HFFc6 (cell line): ENCODE data around the gene ARHGEF6. TPM values are rescaled to one million over a fixed set of nuclear protein-coding genes. Genes with fewer than 3 reads are reported as not detected.

Experiments
- DNase-seq: peaks from one replicate; pipeline ENCODE4 v3.0.0-alpha.2; 2018
- H3K27ac Mint-ChIP-seq: 2 replicates; pipeline ENCODE4 v1.8.0; 2020; ENCODE audit warnings: mild to moderate bottlenecking, mixed read lengths
- H3K27me3 Mint-ChIP-seq: 2 replicates; pipeline ENCODE4 v1.8.0; 2021; ENCODE audit warnings: mild to moderate bottlenecking, moderate library complexity, mixed read lengths; ENCODE audit not compliant: insufficient read depth
- H3K36me3 Mint-ChIP-seq: 2 replicates; pipeline ENCODE4 v1.8.0; 2021; ENCODE audit warnings: low read depth, mixed read lengths
- H3K4me1 Mint-ChIP-seq: 2 replicates; pipeline ENCODE4 v1.8.0; 2020; ENCODE audit warnings: low read depth, mixed read lengths
- H3K4me3 Mint-ChIP-seq: 2 replicates; pipeline ENCODE4 v1.8.0; 2020; ENCODE audit warnings: mild to moderate bottlenecking, moderate library complexity, mixed read lengths
- H3K9me3 Mint-ChIP-seq: 2 replicates; pipeline ENCODE4 v1.8.0; 2020; ENCODE audit warnings: mild to moderate bottlenecking, mixed read lengths
- total RNA-seq, 6 experiments: library from RNA; stranded (reverse); fragmentation: NEBNext Ultra II Directional; extraction: Animal tissue kit (Norgen Biotek cat#: 25700); gene quantifications; 2 replicates in 1 of 6; 3 replicates in 5 of 6; pipeline ENCODE4 v1.2.3, GENCODE V29; 2021
- TF ChIP-seq, protein P1 (sequence below): fragments of 200-600 bp; sonication (generic); IDR thresholded peaks from 2 replicates; pipeline ENCODE4 v1.5.0; 2021; ENCODE audit warnings: antibody characterized with exemption, mild to moderate bottlenecking

The ARHGEF6 gene
- total RNA-seq, 6 experiments from 2014 or later, result 2.5 to 5.4 (median 4.9) TPM

DNA sequence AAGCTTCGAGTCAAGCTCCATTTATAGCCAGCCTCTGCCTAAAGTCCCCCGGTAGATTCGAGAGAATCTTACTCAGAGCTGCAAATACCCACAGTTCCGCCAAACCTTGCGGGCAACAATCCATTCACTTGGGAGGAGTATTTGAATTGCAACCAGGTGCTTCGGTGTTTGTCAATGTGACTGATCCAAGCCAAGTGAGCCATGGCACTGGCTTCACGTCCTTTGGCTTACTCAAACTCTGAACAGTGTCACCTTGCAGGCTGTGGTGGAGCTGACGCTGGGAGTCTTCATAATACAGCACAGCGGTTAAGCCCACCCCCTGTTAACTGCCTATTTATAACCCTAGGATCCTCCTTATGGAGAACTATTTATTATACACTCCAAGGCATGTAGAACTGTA, 121.6 kb downstream of the ARHGEF6 start:
- TF ChIP-seq, protein P1, sequence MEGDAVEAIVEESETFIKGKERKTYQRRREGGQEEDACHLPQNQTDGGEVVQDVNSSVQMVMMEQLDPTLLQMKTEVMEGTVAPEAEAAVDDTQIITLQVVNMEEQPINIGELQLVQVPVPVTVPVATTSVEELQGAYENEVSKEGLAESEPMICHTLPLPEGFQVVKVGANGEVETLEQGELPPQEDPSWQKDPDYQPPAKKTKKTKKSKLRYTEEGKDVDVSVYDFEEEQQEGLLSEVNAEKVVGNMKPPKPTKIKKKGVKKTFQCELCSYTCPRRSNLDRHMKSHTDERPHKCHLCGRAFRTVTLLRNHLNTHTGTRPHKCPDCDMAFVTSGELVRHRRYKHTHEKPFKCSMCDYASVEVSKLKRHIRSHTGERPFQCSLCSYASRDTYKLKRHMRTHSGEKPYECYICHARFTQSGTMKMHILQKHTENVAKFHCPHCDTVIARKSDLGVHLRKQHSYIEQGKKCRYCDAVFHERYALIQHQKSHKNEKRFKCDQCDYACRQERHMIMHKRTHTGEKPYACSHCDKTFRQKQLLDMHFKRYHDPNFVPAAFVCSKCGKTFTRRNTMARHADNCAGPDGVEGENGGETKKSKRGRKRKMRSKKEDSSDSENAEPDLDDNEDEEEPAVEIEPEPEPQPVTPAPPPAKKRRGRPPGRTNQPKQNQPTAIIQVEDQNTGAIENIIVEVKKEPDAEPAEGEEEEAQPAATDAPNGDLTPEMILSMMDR, result no peak
- Mint-ChIP-seq H3K4me1 (no peaks in the 10 kb centered on the region), H3K9me3 (no peaks in the 10 kb centered on the region)

GRCh38 chrX:136658151-136658550, 122.6 kb downstream of the ARHGEF6 start:
- no peaks in the 10 kb centered on the region for H3K9me3 Mint-ChIP-seq

More for the DNA sequence above, 121.6 kb downstream of the ARHGEF6 start:
- no peak for DNase-seq
- no peak overlapping the region for H3K27ac Mint-ChIP-seq
- H3K4me3 Mint-ChIP-seq, result no peak overlapping the region
- H3K36me3 Mint-ChIP-seq, result no peaks in the 10 kb centered on the region
- peaks cover 3% of the 10 kb centered on the region for H3K27me3 Mint-ChIP-seq

GRCh38 chrX:136656361-136656964, 124.3 kb downstream of the ARHGEF6 start:
- no peak overlapping the region for H3K4me3 Mint-ChIP-seq
- H3K4me1 Mint-ChIP-seq, result no peaks in the 10 kb centered on the region
- peaks cover 3% of the 10 kb centered on the region for H3K27me3 Mint-ChIP-seq
- no peaks in the 10 kb centered on the region for H3K36me3 Mint-ChIP-seq
- TF ChIP-seq, protein P1, result no peak
- no peak for DNase-seq
- H3K27ac Mint-ChIP-seq, result no peak overlapping the region
- H3K9me3 Mint-ChIP-seq, result no peaks in the 10 kb centered on the region

More at GRCh38 chrX:136658151-136658550, 122.6 kb downstream of the ARHGEF6 start:
- DNase-seq, result no peak
- Mint-ChIP-seq H3K4me1 (no peaks in the 10 kb centered on the region), H3K27me3 (peaks cover 3% of the 10 kb centered on the region), H3K27ac (no peak overlapping the region), H3K36me3 (no peaks in the 10 kb centered on the region), H3K4me3 (no peak overlapping the region)
- TF ChIP-seq, protein P1, result no peak

GRCh38 chrX:136652822-136653723, 127.7 kb downstream of the ARHGEF6 start:
- TF ChIP-seq, protein P1, result no peak
- no peak for DNase-seq
- H3K4me1 Mint-ChIP-seq, result no peaks in the 10 kb centered on the region
- no peaks in the 10 kb centered on the region for H3K9me3 Mint-ChIP-seq
- no peaks in the 10 kb centered on the region for H3K36me3 Mint-ChIP-seq
- H3K27me3 Mint-ChIP-seq, result peaks cover 2% of the 10 kb centered on the region
- no peak overlapping the region for H3K4me3 Mint-ChIP-seq
- H3K27ac Mint-ChIP-seq, result no peak overlapping the region

DNA sequence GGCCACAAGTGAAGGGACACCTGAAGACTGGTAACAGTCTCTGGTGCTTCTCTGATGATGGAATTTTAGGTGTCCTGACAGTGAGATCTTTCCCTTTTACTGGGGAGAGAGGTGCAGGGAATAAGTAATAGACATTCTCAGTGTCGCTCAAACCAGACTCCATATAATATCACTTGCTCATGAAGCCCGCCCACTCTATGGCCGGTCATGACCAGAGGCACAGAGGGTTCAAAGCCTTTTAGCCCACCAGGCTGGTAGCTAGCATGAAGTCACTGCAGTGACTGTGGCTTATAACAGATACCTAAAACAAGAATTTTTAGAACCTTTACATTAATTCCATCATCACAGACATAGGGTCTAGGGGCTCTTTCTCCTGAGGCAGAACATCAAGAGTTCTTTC, 129.9 kb downstream of the ARHGEF6 start:
- TF ChIP-seq, protein P1, result no peak
- no peaks in the 10 kb centered on the region for H3K4me1 Mint-ChIP-seq
- no peaks in the 10 kb centered on the region for H3K36me3 Mint-ChIP-seq
- peaks cover 2% of the 10 kb centered on the region for H3K27me3 Mint-ChIP-seq
- no peak for DNase-seq
- H3K27ac Mint-ChIP-seq, result no peak overlapping the region
- no peaks in the 10 kb centered on the region for H3K9me3 Mint-ChIP-seq
- H3K4me3 Mint-ChIP-seq, result no peak overlapping the region
